Neural progenitor cell (in vitro differentiated cells): Measurements from ENCODE around the gene ERICH6. TPM values are rescaled to one million over a fixed set of nuclear protein-coding genes. Genes with fewer than 3 reads are reported as not detected.

Source experiments
- DNase-seq: peaks from one replicate; pipeline ENCODE4 v3.0.0-alpha.2; 2016; ENCODE audit warnings: low spot score
- H2AFZ ChIP-seq: fragments of 200-600 bp; sonication (generic); replicated peaks from 2 replicates; pipeline ENCODE4 v1.6.1; 2016; ENCODE audit warnings: antibody characterized with exemption
- H3F3A ChIP-seq: fragments of 200-600 bp; sonication (generic); 2 replicates; pipeline ENCODE4 v1.6.1; 2016; ENCODE audit warnings: antibody characterized with exemption, low read depth
- H3K27ac ChIP-seq: fragments of 200-600 bp; sonication (generic); 2 replicates; pipeline ENCODE4 v1.5.1; 2016; ENCODE audit warnings: mild to moderate bottlenecking
- H3K27me3 ChIP-seq: fragments of 200-600 bp; sonication (generic); 2 replicates; pipeline ENCODE4 v1.6.1; 2016; ENCODE audit warnings: mild to moderate bottlenecking, moderate library complexity
- H3K36me3 ChIP-seq: fragments of 200-600 bp; sonication (generic); 2 replicates; pipeline ENCODE4 v1.5.1; 2016
- H3K4me1 ChIP-seq: fragments of 200-600 bp; sonication (generic); 2 replicates; pipeline ENCODE4 v1.6.1; 2016; ENCODE audit warnings: mixed run types
- H3K4me2 ChIP-seq: fragments of 200-600 bp; sonication (generic); 2 replicates; pipeline ENCODE4 v1.6.1; 2016
- H3K4me3 ChIP-seq: fragments of 200-600 bp; sonication (generic); 2 replicates; pipeline ENCODE4 v1.5.1; 2016
- H3K79me2 ChIP-seq: fragments of 200-600 bp; sonication (generic); 2 replicates; pipeline ENCODE4 v1.6.1; 2016; ENCODE audit warnings: low read depth
- H3K9ac ChIP-seq: fragments of 200-600 bp; sonication (generic); 2 replicates; pipeline ENCODE4 v1.6.1; 2016
- H3K9me3 ChIP-seq: fragments of 200-600 bp; sonication (generic); 2 replicates; pipeline ENCODE4 v1.5.1; 2016; ENCODE audit warnings: low read depth
- H4K20me1 ChIP-seq: fragments of 200-600 bp; sonication (generic); 2 replicates; pipeline ENCODE4 v1.6.1; 2016; ENCODE audit warnings: low read depth
- H3K27ac Mint-ChIP-seq: 3 replicates; pipeline ENCODE4 v1.8.0; 2021; ENCODE audit warnings: mixed read lengths
- H3K27me3 Mint-ChIP-seq: 2 replicates; pipeline ENCODE4 v1.8.0; 2022; ENCODE audit warnings: low read depth, mild to moderate bottlenecking, inconsistent platforms, moderate library complexity, mixed read lengths; ENCODE audit not compliant: insufficient read depth
- H3K36me3 Mint-ChIP-seq: 3 replicates; pipeline ENCODE4 v1.8.0; 2021; ENCODE audit warnings: mixed read lengths
- H3K4me1 Mint-ChIP-seq: 3 replicates; pipeline ENCODE4 v1.8.0; 2021; ENCODE audit warnings: mixed read lengths
- H3K4me3 Mint-ChIP-seq: 3 replicates; pipeline ENCODE4 v1.8.0; 2021; ENCODE audit warnings: mild to moderate bottlenecking, moderate library complexity, mixed read lengths
- H3K9me3 Mint-ChIP-seq: 3 replicates; pipeline ENCODE4 v1.8.0; 2020; ENCODE audit warnings: mixed read lengths
- CTCF ChIP-seq: fragments of 200-600 bp; sonication (generic); IDR thresholded peaks from 2 replicates; pipeline ENCODE4 v1.5.1; 2017; ENCODE audit warnings: antibody characterized with exemption, mild to moderate bottlenecking
- EZH2 ChIP-seq: fragments of 200-600 bp; sonication (generic); IDR thresholded peaks from 2 replicates; pipeline ENCODE4 v1.6.1; 2017; ENCODE audit warnings: antibody characterized with exemption, mild to moderate bottlenecking, moderate library complexity
- EZH2phosphoT487 ChIP-seq: fragments of 200-600 bp; sonication (generic); IDR thresholded peaks from 2 replicates; pipeline ENCODE4 v1.6.1; 2017; ENCODE audit warnings: antibody characterized with exemption
- total RNA-seq: library from RNA; depleted of rRNA; stranded (reverse); fragments of >200 nt; gene quantifications from 2 replicates; pipeline ENCODE4 v1.2.3, GENCODE V29; 2015; ENCODE audit warnings: low replicate concordance

The ERICH6 gene
- total RNA-seq, 1 donor from 2014 or later = not detected

- Histone ChIP-seq H3K4me2 (no peak overlapping the region), H3F3A (no peaks in the 10 kb centered on the region), H3K9me3 (no peaks in the 10 kb centered on the region), H3K4me3 (no peak overlapping the region), H3K4me1 (peaks cover 8% of the 10 kb centered on the region), H3K27ac (no peak overlapping the region), H2AFZ (no peak overlapping the region), H3K9ac (no peak overlapping the region), H4K20me1 (no peaks in the 10 kb centered on the region), H3K79me2 (no peaks in the 10 kb centered on the region), H3K27me3 (no peaks in the 10 kb centered on the region), H3K36me3 (no peaks in the 10 kb centered on the region)
- Mint-ChIP-seq H3K4me1 (peaks cover 14% of the 10 kb centered on the region), H3K27ac (no peak overlapping the region), H3K36me3 (peaks cover 4% of the 10 kb centered on the region), H3K4me3 (no peak overlapping the region), H3K9me3 (no peaks in the 10 kb centered on the region), H3K27me3 (no peaks in the 10 kb centered on the region)
- DNase-seq = no peak
- TF ChIP-seq CTCF (no peak), EZH2phosphoT487 (no peak), EZH2 (no peak)
Measured at GRCh38 chr3:150738688-150739087, 35.0 kb upstream of the ERICH6 start.

GRCh38 chr3:150737874-150738679, 34.4 kb upstream of the ERICH6 start:
- H3K9me3 ChIP-seq = no peaks in the 10 kb centered on the region
- H3K9me3 Mint-ChIP-seq = no peaks in the 10 kb centered on the region
- H3K36me3 ChIP-seq = no peaks in the 10 kb centered on the region
- H3K27me3 Mint-ChIP-seq = no peaks in the 10 kb centered on the region
- H3K27me3 ChIP-seq = no peaks in the 10 kb centered on the region
- H3K27ac Mint-ChIP-seq = no peak overlapping the region
- peaks cover 4% of the 10 kb centered on the region for H3K36me3 Mint-ChIP-seq
- no peak overlapping the region for H3K27ac ChIP-seq
- no peak overlapping the region for H3K9ac ChIP-seq
- H3K4me1 ChIP-seq = peaks cover 14% of the 10 kb centered on the region
- no peak overlapping the region for H3K4me2 ChIP-seq
- no peak overlapping the region for H3K4me3 Mint-ChIP-seq
- H3F3A ChIP-seq = no peaks in the 10 kb centered on the region
- H3K4me1 Mint-ChIP-seq = peaks cover 15% of the 10 kb centered on the region
- no peaks in the 10 kb centered on the region for H4K20me1 ChIP-seq
- H3K79me2 ChIP-seq = no peaks in the 10 kb centered on the region
- TF ChIP-seq CTCF (no peak), EZH2 (no peak)
- H3K4me3 ChIP-seq = no peak overlapping the region
- no peak for DNase-seq
- H2AFZ ChIP-seq = no peak overlapping the region

GRCh38 chr3:150736903-150737832, 33.4 kb upstream of the ERICH6 start:
- Mint-ChIP-seq H3K4me3 (no peak overlapping the region), H3K9me3 (no peaks in the 10 kb centered on the region), H3K4me1 (peaks cover 16% of the 10 kb centered on the region), H3K36me3 (peaks cover 2% of the 10 kb centered on the region), H3K27ac (no peak overlapping the region), H3K27me3 (no peaks in the 10 kb centered on the region)
- Histone ChIP-seq H3K79me2 (no peaks in the 10 kb centered on the region), H3K9me3 (no peaks in the 10 kb centered on the region), H3F3A (no peaks in the 10 kb centered on the region), H3K4me3 (no peak overlapping the region), H3K36me3 (no peaks in the 10 kb centered on the region), H2AFZ (no peak overlapping the region), H3K9ac (no peak overlapping the region), H3K4me1 (peaks cover 15% of the 10 kb centered on the region), H3K4me2 (no peak overlapping the region), H3K27ac (no peak overlapping the region), H3K27me3 (no peaks in the 10 kb centered on the region), H4K20me1 (no peaks in the 10 kb centered on the region)
- TF ChIP-seq CTCF = no peak
- no peak for TF ChIP-seq EZH2phosphoT487
- TF ChIP-seq EZH2 = no peak
- DNase-seq = no peak
